ENCODE measurements around the gene UVRAG.
A peak's percentile ranks its signal among the peaks of the same experiment; 100 is the strongest.

Gene UVRAG

GRCh38 chr11:76085270-76085669 lies 270.3 kb downstream of the UVRAG start:
- H3K4ac ChIP-seq (ENCODE audit: low read length) = no peak overlapping the region
- no peak overlapping the region for H3K23ac ChIP-seq (ENCODE audit: low read depth, low read length, poor library complexity)
- H3K9ac ChIP-seq (ENCODE audit: low read depth, low read length, poor library complexity) = no peak overlapping the region
- H3K4me1 ChIP-seq (ENCODE audit: control insufficient read depth in 2 of 2, insufficient read depth in 1 of 2, low read depth in 1 of 2, low read length in 2 of 2) = peaks cover 4 to 10% of the 10 kb centered on the region in 2 donors
- H2AK5ac ChIP-seq (ENCODE audit: low read depth, low read length) = no peak overlapping the region
- H2BK12ac ChIP-seq (ENCODE audit: low read length) = no peak overlapping the region
- DNase-seq (ENCODE audit: low spot score) = no peak
- no peak overlapping the region for H2BK5ac ChIP-seq (ENCODE audit: low read length)
- no peaks in the 10 kb centered on the region for H3K27me3 ChIP-seq (ENCODE audit: control insufficient read depth in 3 of 3, insufficient read depth in 3 of 3, low read depth in 1 of 3, low read length in 3 of 3)
- peaks cover 2% of the 10 kb centered on the region for H3K79me1 ChIP-seq (ENCODE audit: low read depth, low read length)
- H2AFZ ChIP-seq (ENCODE audit: low read length) = peak overlapping the region; percentile 15
- no CpG with 5 or more reads among the region's 1 CpG for WGBS, 2 donors (ENCODE audit: extremely low coverage in 2 of 2, insufficient read length in 2 of 2, insufficient replicate concordance in 1 of 2)
- no peak overlapping the region for H3K4me2 ChIP-seq (ENCODE audit: insufficient read depth, low read length, poor library complexity, severe bottlenecking)
- H3K18ac ChIP-seq (ENCODE audit: low read length) = no peak overlapping the region
- no peak overlapping the region for H3K4me3 ChIP-seq (ENCODE audit: low read length in 2 of 2)
- no peak overlapping the region for H3K27ac ChIP-seq (replicated peaks; ENCODE audit: low read length)
- H2BK120ac ChIP-seq (ENCODE audit: low read depth, low read length) = no peak overlapping the region
- H4K91ac ChIP-seq (ENCODE audit: low read depth, low read length, poor library complexity) = no peak overlapping the region
- H3K36me3 ChIP-seq (replicated peaks in 1 of 2; ENCODE audit: control insufficient read depth in 2 of 2, insufficient read depth in 2 of 2, low read length in 2 of 2) = no peaks in the 10 kb centered on the region
- H3K14ac ChIP-seq (ENCODE audit: low read length) = no peak overlapping the region
- H2BK15ac ChIP-seq (ENCODE audit: low read length) = no peak overlapping the region
- H4K8ac ChIP-seq (ENCODE audit: low read depth, low read length) = no peak overlapping the region
- peaks cover 0 to 4% of the 10 kb centered on the region in 2 donors for H3K9me3 ChIP-seq (replicated peaks in 1 of 2; ENCODE audit: control insufficient read depth in 2 of 2, insufficient read depth in 1 of 2, low read depth in 1 of 2, low read length in 2 of 2)

- H2AFZ ChIP-seq (ENCODE audit: low read length) = no peak overlapping the region
- H2BK12ac ChIP-seq (ENCODE audit: low read length) = no peak overlapping the region
- H3K36me3 ChIP-seq (replicated peaks in 1 of 2; ENCODE audit: control insufficient read depth in 2 of 2, insufficient read depth in 2 of 2, low read length in 2 of 2) = no peaks in the 10 kb centered on the region
- no peak for DNase-seq (ENCODE audit: low spot score)
- H3K4me3 ChIP-seq (ENCODE audit: low read length in 2 of 2) = no peak overlapping the region
- no peak overlapping the region for H3K4me2 ChIP-seq (ENCODE audit: insufficient read depth, low read length, poor library complexity, severe bottlenecking)
- H2AK5ac ChIP-seq (ENCODE audit: low read depth, low read length) = no peak overlapping the region
- H2BK15ac ChIP-seq (ENCODE audit: low read length) = no peak overlapping the region
- H3K9ac ChIP-seq (ENCODE audit: low read depth, low read length, poor library complexity) = no peak overlapping the region
- no peak overlapping the region for H3K18ac ChIP-seq (ENCODE audit: low read length)
- peaks cover 0 to 14% of the 10 kb centered on the region in 2 donors for H3K9me3 ChIP-seq (replicated peaks in 1 of 2; ENCODE audit: control insufficient read depth in 2 of 2, insufficient read depth in 1 of 2, low read depth in 1 of 2, low read length in 2 of 2)
- H2BK120ac ChIP-seq (ENCODE audit: low read depth, low read length) = no peak overlapping the region
- H3K4me1 ChIP-seq (ENCODE audit: control insufficient read depth in 2 of 2, insufficient read depth in 1 of 2, low read depth in 1 of 2, low read length in 2 of 2) = peaks cover 4 to 10% of the 10 kb centered on the region in 2 donors
- no peak overlapping the region for H2BK5ac ChIP-seq (ENCODE audit: low read length)
- H4K91ac ChIP-seq (ENCODE audit: low read depth, low read length, poor library complexity) = no peak overlapping the region
- H3K14ac ChIP-seq (ENCODE audit: low read length) = no peak overlapping the region
- H3K23ac ChIP-seq (ENCODE audit: low read depth, low read length, poor library complexity) = no peak overlapping the region
- peaks cover 2% of the 10 kb centered on the region for H3K79me1 ChIP-seq (ENCODE audit: low read depth, low read length)
- H4K8ac ChIP-seq (ENCODE audit: low read depth, low read length) = no peak overlapping the region
- no peak overlapping the region for H3K27ac ChIP-seq (replicated peaks; ENCODE audit: low read length)
- WGBS, 2 donors (ENCODE audit: extremely low coverage in 2 of 2, insufficient read length in 2 of 2, insufficient replicate concordance in 1 of 2) = no CpG with 5 or more reads among the region's 6 CpGs
- H3K27me3 ChIP-seq (ENCODE audit: control insufficient read depth in 3 of 3, insufficient read depth in 3 of 3, low read depth in 1 of 3, low read length in 3 of 3) = no peaks in the 10 kb centered on the region
- no peak overlapping the region for H3K4ac ChIP-seq (ENCODE audit: low read length)
These were observed 272.0 kb downstream of the UVRAG start for GRCh38 chr11:76086743-76087635.

DNA sequence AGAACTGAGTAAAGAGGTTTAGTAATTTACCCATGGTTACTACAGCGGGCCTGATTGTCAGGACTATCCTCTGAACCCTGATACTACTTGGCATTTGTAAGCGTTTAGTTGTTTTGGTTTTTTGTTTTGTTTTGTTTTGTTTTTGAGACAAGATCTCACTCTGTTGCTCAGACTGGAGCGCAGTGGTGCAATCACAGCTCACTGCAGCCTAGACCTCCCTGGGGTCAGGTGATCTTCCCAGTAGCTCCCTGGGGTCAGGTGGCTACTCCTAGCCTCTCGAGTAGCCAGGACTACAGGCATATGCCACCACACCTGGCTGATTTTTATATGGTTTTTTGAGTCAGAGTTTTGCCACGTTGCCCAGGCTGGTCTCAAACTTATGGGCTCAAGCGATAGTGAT lies 272.7 kb downstream of the UVRAG start:
- no peak overlapping the region for H3K27ac ChIP-seq (replicated peaks; ENCODE audit: low read length)
- H3K4ac ChIP-seq (ENCODE audit: low read length) = no peak overlapping the region
- DNase-seq (ENCODE audit: low spot score) = no peak
- H2AK5ac ChIP-seq (ENCODE audit: low read depth, low read length) = no peak overlapping the region
- H3K23ac ChIP-seq (ENCODE audit: low read depth, low read length, poor library complexity) = no peak overlapping the region
- no peak overlapping the region for H2BK120ac ChIP-seq (ENCODE audit: low read depth, low read length)
- H3K4me2 ChIP-seq (ENCODE audit: insufficient read depth, low read length, poor library complexity, severe bottlenecking) = no peak overlapping the region
- no peak overlapping the region for H4K8ac ChIP-seq (ENCODE audit: low read depth, low read length)
- peaks cover 2% of the 10 kb centered on the region for H3K79me1 ChIP-seq (ENCODE audit: low read depth, low read length)
- H4K91ac ChIP-seq (ENCODE audit: low read depth, low read length, poor library complexity) = no peak overlapping the region
- H2BK5ac ChIP-seq (ENCODE audit: low read length) = no peak overlapping the region
- peaks cover 0 to 14% of the 10 kb centered on the region in 2 donors for H3K9me3 ChIP-seq (replicated peaks in 1 of 2; ENCODE audit: control insufficient read depth in 2 of 2, insufficient read depth in 1 of 2, low read depth in 1 of 2, low read length in 2 of 2)
- H3K9ac ChIP-seq (ENCODE audit: low read depth, low read length, poor library complexity) = no peak overlapping the region
- WGBS, 2 donors (ENCODE audit: extremely low coverage in 2 of 2, insufficient read length in 2 of 2, insufficient replicate concordance in 1 of 2) = no CpG with 5 or more reads among the region's 6 CpGs
- no peak overlapping the region for H2BK12ac ChIP-seq (ENCODE audit: low read length)
- no peaks in the 10 kb centered on the region for H3K27me3 ChIP-seq (ENCODE audit: control insufficient read depth in 3 of 3, insufficient read depth in 3 of 3, low read depth in 1 of 3, low read length in 3 of 3)
- peaks cover 4 to 10% of the 10 kb centered on the region in 2 donors for H3K4me1 ChIP-seq (ENCODE audit: control insufficient read depth in 2 of 2, insufficient read depth in 1 of 2, low read depth in 1 of 2, low read length in 2 of 2)
- H3K14ac ChIP-seq (ENCODE audit: low read length) = no peak overlapping the region
- H3K4me3 ChIP-seq (ENCODE audit: low read length in 2 of 2) = no peak overlapping the region
- no peak overlapping the region for H2AFZ ChIP-seq (ENCODE audit: low read length)
- H3K36me3 ChIP-seq (replicated peaks in 1 of 2; ENCODE audit: control insufficient read depth in 2 of 2, insufficient read depth in 2 of 2, low read length in 2 of 2) = no peaks in the 10 kb centered on the region
- H3K18ac ChIP-seq (ENCODE audit: low read length) = no peak overlapping the region
- no peak overlapping the region for H2BK15ac ChIP-seq (ENCODE audit: low read length)

DNA sequence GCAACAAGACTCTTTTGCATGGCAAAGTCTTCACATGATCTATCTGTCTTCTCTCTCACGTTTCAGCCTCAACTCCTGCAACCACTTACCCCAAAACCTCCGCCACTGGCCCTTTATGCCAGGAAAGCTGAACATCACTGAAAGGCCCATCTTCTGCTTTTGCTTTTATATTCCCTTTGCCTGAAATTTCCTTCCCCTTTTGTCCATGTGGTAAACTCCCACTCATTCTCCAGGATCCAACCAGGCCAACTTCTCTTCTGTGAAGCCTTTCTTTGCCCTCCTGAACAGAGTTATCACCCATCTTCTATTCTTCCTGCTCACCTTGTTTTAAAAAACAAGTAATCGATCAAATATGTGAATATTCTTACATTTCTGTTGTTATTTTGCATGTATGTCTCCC lies 273.5 kb downstream of the UVRAG start:
- no peak overlapping the region for H3K14ac ChIP-seq (ENCODE audit: low read length)
- H3K18ac ChIP-seq (ENCODE audit: low read length) = no peak overlapping the region
- no peak overlapping the region for H2BK5ac ChIP-seq (ENCODE audit: low read length)
- peaks cover 0 to 14% of the 10 kb centered on the region in 2 donors for H3K9me3 ChIP-seq (replicated peaks in 1 of 2; ENCODE audit: control insufficient read depth in 2 of 2, insufficient read depth in 1 of 2, low read depth in 1 of 2, low read length in 2 of 2)
- H3K4me2 ChIP-seq (ENCODE audit: insufficient read depth, low read length, poor library complexity, severe bottlenecking) = no peak overlapping the region
- H2AK5ac ChIP-seq (ENCODE audit: low read depth, low read length) = no peak overlapping the region
- WGBS, 2 donors (ENCODE audit: extremely low coverage in 2 of 2, insufficient read length in 2 of 2, insufficient replicate concordance in 1 of 2) = no CpG with 5 or more reads among the region's 3 CpGs
- no peak overlapping the region for H3K23ac ChIP-seq (ENCODE audit: low read depth, low read length, poor library complexity)
- no peak for DNase-seq (ENCODE audit: low spot score)
- H4K91ac ChIP-seq (ENCODE audit: low read depth, low read length, poor library complexity) = no peak overlapping the region
- H3K27ac ChIP-seq (replicated peaks; ENCODE audit: low read length) = no peak overlapping the region
- no peak overlapping the region for H2BK15ac ChIP-seq (ENCODE audit: low read length)
- H3K4me3 ChIP-seq (ENCODE audit: low read length in 2 of 2) = no peak overlapping the region
- H3K27me3 ChIP-seq (ENCODE audit: control insufficient read depth in 3 of 3, insufficient read depth in 3 of 3, low read depth in 1 of 3, low read length in 3 of 3) = no peaks in the 10 kb centered on the region
- no peak overlapping the region for H2AFZ ChIP-seq (ENCODE audit: low read length)
- no peak overlapping the region for H2BK12ac ChIP-seq (ENCODE audit: low read length)
- H3K4me1 ChIP-seq (ENCODE audit: control insufficient read depth in 2 of 2, insufficient read depth in 1 of 2, low read depth in 1 of 2, low read length in 2 of 2) = peaks cover 4 to 10% of the 10 kb centered on the region in 2 donors
- H3K79me1 ChIP-seq (ENCODE audit: low read depth, low read length) = peaks cover 2% of the 10 kb centered on the region
- no peak overlapping the region for H3K4ac ChIP-seq (ENCODE audit: low read length)
- H4K8ac ChIP-seq (ENCODE audit: low read depth, low read length) = no peak overlapping the region
- no peaks in the 10 kb centered on the region for H3K36me3 ChIP-seq (replicated peaks in 1 of 2; ENCODE audit: control insufficient read depth in 2 of 2, insufficient read depth in 2 of 2, low read length in 2 of 2)
- H2BK120ac ChIP-seq (ENCODE audit: low read depth, low read length) = no peak overlapping the region
- H3K9ac ChIP-seq (ENCODE audit: low read depth, low read length, poor library complexity) = no peak overlapping the region

Data from neuronal stem cell (in vitro differentiated cells).